Measurements from ENCODE around the gene GPRC5A. TPM values are rescaled to one million over a fixed set of nuclear protein-coding genes. Genes with fewer than 3 reads are reported as not detected.

The GPRC5A gene
- total and polyA plus RNA-seq, 2 donors (not counting 1 experiment from before 2014, with no cell fraction given), result not detected

DNA sequence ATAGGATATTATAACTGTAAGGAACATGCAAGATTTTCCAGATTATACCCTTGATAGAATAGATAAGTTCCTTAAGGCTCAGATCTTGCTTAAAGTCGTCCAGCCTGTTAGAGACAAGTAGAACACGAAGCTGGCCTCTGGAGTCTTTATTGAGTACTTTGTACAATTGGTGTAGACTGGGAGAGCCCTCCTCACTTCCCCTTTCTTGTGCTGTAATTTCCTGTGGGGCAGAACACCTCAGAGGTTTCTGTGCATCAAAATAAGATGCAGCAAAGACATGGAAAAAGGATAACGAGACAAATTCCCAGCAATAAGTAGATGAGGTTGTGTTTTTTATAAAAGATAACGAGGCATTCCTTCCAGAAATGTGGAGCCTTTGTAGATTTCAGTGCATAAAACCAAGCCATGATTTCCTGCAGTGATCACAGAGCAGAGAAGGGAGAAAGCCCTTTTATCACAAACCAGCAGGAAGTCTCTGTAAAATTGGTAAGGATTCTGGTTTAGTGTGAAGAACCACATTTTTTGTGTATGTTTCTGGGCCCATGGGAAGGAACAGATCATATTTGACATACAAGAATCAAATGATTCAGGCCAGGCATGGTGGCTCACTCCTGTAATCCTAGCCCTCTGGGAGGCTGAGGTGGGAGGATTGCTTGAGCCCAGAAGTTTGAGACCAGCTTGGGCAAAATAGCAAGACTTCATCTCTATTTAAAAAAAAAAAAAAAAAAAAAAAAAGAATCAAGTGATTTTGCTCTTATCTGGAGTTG, 18.0 kb downstream of the GPRC5A start:
- peaks cover 17 to 20% of the 10 kb centered on the region in 2 donors for H3K4me1 ChIP-seq (ENCODE audit: control insufficient read depth in 2 of 2, insufficient read depth in 2 of 2, low read length in 2 of 2)
- DNase-seq (peak; percentile 52), ATAC-seq (ENCODE audit: low read depth) (peak; percentile 62)
- H2AFZ ChIP-seq (ENCODE audit: insufficient read depth, low read depth, low read length, poor library complexity, severe bottlenecking), result peak overlapping the region; percentile 44
- 0% methylated on average over 1 of the region's 4 CpGs for WGBS (ENCODE audit: insufficient coverage)
- Mint-ChIP-seq H3K4me1 (peaks cover 18% of the 10 kb centered on the region), H3K4me3 (peak overlapping the region; percentile 9), H3K27ac (peak overlapping the region; percentile 18), H3K27me3 (no peaks in the 10 kb centered on the region), H3K9me3 (ENCODE audit: insufficient read depth) (no peaks in the 10 kb centered on the region)
- no peak overlapping the region for H3K9ac ChIP-seq (ENCODE audit: low read length)
- ChIA-PET POLR2A (interaction anchor here (0.6 kb wide), 1 partner anchor 56 kb away, joined by 4 read pairs; no protein-coding TSS in a partner anchor), CTCF (interaction anchor here (0.6 to 3.8 kb wide), 3 partner anchors 121 to 302 kb away, joined by 3 to 19 read pairs (median 13); no protein-coding TSS in a partner anchor)
- H3K4me2 ChIP-seq (replicated peaks; ENCODE audit: low read depth, low read length, poor library complexity, severe bottlenecking), result peak overlapping the region; percentile 47
- TF ChIP-seq EZH2 (IDR thresholded peaks at IDR 0.05; ENCODE audit: borderline replicate concordance, insufficient read depth, low read depth, low read length, poor library complexity, severe bottlenecking), result no peak
- TF ChIP-seq, protein P1, sequence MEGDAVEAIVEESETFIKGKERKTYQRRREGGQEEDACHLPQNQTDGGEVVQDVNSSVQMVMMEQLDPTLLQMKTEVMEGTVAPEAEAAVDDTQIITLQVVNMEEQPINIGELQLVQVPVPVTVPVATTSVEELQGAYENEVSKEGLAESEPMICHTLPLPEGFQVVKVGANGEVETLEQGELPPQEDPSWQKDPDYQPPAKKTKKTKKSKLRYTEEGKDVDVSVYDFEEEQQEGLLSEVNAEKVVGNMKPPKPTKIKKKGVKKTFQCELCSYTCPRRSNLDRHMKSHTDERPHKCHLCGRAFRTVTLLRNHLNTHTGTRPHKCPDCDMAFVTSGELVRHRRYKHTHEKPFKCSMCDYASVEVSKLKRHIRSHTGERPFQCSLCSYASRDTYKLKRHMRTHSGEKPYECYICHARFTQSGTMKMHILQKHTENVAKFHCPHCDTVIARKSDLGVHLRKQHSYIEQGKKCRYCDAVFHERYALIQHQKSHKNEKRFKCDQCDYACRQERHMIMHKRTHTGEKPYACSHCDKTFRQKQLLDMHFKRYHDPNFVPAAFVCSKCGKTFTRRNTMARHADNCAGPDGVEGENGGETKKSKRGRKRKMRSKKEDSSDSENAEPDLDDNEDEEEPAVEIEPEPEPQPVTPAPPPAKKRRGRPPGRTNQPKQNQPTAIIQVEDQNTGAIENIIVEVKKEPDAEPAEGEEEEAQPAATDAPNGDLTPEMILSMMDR (IDR thresholded peaks at IDR 0.05), result no peak
- H4K20me1 ChIP-seq (ENCODE audit: control insufficient read depth, insufficient read depth, low read length, poor library complexity, severe bottlenecking), result no peaks in the 10 kb centered on the region
- H3K79me2 ChIP-seq (ENCODE audit: control insufficient read depth, insufficient read depth, low read length), result no peaks in the 10 kb centered on the region
- H3K27me3 ChIP-seq (replicated peaks in 1 of 4; ENCODE audit: control extremely low read depth in 1 of 4, control insufficient read depth in 3 of 4, insufficient read depth in 4 of 4, low read length in 3 of 4), result no peaks in the 10 kb centered on the region
- no peak overlapping the region for H3K27ac ChIP-seq (ENCODE audit: low read length in 2 of 2)
- no peak overlapping the region for H3K4me3 ChIP-seq (ENCODE audit: control extremely low read depth in 1 of 5, extremely low read depth in 1 of 5, insufficient read depth in 1 of 5, low read depth in 2 of 5, low read length in 4 of 5)
- H3K9me3 ChIP-seq (ENCODE audit: control extremely low read depth in 1 of 3, control insufficient read depth in 2 of 3, insufficient read depth in 1 of 3, low read length in 2 of 3), result no peaks in the 10 kb centered on the region
- no peaks in the 10 kb centered on the region for H3K36me3 ChIP-seq (replicated peaks in 1 of 2; ENCODE audit: control extremely low read depth in 1 of 2, control insufficient read depth in 1 of 2, extremely low read depth in 1 of 2, insufficient read depth in 2 of 2, low read length in 1 of 2)
- intact Hi-C loops (cut with micrococcal nuclease), result no loop called here

DNA sequence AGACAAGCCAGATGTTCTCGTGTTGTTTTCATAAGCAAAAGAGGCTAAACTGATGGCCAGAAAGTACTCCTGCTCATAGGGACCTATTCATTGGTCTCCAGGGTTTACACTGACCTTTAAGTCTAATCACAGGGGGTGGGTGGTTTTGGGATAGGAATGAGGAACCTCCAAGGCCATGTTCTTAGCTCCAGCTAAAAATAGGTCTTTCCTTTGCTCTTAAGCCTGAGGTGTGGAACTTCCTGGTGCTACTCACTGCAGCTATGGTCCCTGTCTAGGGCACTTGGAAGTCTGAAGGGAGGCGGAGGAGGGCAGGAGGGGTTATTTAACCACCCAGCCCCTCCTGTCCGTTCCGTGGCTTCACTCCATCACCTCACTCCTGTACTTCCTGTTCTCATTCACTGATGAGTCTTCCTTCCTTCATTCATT, 18.6 kb downstream of the GPRC5A start:
- Mint-ChIP-seq H3K4me3 (no peak overlapping the region), H3K27ac (peak overlapping the region; percentile 7), H3K27me3 (no peaks in the 10 kb centered on the region), H3K9me3 (ENCODE audit: insufficient read depth) (no peaks in the 10 kb centered on the region), H3K4me1 (peaks cover 18% of the 10 kb centered on the region)
- Histone ChIP-seq H3K27ac (ENCODE audit: low read length in 2 of 2) (peak overlapping the region in 1 of 2 donors; percentile 23), H3K4me3 (ENCODE audit: control extremely low read depth in 1 of 5, extremely low read depth in 1 of 5, insufficient read depth in 1 of 5, low read depth in 2 of 5, low read length in 4 of 5) (no peak overlapping the region), H4K20me1 (ENCODE audit: control insufficient read depth, insufficient read depth, low read length, poor library complexity, severe bottlenecking) (no peaks in the 10 kb centered on the region), H3K27me3 (replicated peaks in 1 of 4; ENCODE audit: control extremely low read depth in 1 of 4, control insufficient read depth in 3 of 4, insufficient read depth in 4 of 4, low read length in 3 of 4) (no peaks in the 10 kb centered on the region), H3K9me3 (ENCODE audit: control extremely low read depth in 1 of 3, control insufficient read depth in 2 of 3, insufficient read depth in 1 of 3, low read length in 2 of 3) (no peaks in the 10 kb centered on the region), H2AFZ (ENCODE audit: insufficient read depth, low read depth, low read length, poor library complexity, severe bottlenecking) (peak overlapping the region; percentile 57), H3K4me2 (replicated peaks; ENCODE audit: low read depth, low read length, poor library complexity, severe bottlenecking) (no peak overlapping the region), H3K79me2 (ENCODE audit: control insufficient read depth, insufficient read depth, low read length) (no peaks in the 10 kb centered on the region), H3K9ac (ENCODE audit: low read length) (no peak overlapping the region), H3K4me1 (ENCODE audit: control insufficient read depth in 2 of 2, insufficient read depth in 2 of 2, low read length in 2 of 2) (peaks cover 17 to 20% of the 10 kb centered on the region in 2 donors), H3K36me3 (replicated peaks in 1 of 2; ENCODE audit: control extremely low read depth in 1 of 2, control insufficient read depth in 1 of 2, extremely low read depth in 1 of 2, insufficient read depth in 2 of 2, low read length in 1 of 2) (no peaks in the 10 kb centered on the region)
- ATAC-seq (ENCODE audit: low read depth) (no peak), DNase-seq (no peak)
- WGBS (ENCODE audit: insufficient coverage), result 6% methylated on average over 2 of the region's 4 CpGs
- CTCF ChIA-PET, result interaction anchor here (0.6 to 3.8 kb wide), 3 partner anchors 122 to 302 kb away, joined by 3 to 19 read pairs (median 13); no protein-coding TSS in a partner anchor
- TF ChIP-seq, protein P1 (IDR thresholded peaks at IDR 0.05), result no peak
- no peak for TF ChIP-seq EZH2 (IDR thresholded peaks at IDR 0.05; ENCODE audit: borderline replicate concordance, insufficient read depth, low read depth, low read length, poor library complexity, severe bottlenecking)
- POLR2A ChIA-PET, result no interaction called here
- intact Hi-C loops (cut with micrococcal nuclease), result loop anchor here (10.0 kb wide), 1 partner anchor 955 kb away; no protein-coding TSS in a partner anchor
